HEK293 (cell line): ENCODE data around the gene GRIN2A.

Experiments used
- CTCF ChIA-PET: fragments of 350-600 bp; formaldehyde crosslinking; extraction: SDS; loops from one replicate; lab custom pipeline; 2021; ENCODE audit warnings: antibody characterized with exemption; lab: Yijun Ruan, JAX
- POLR2A ChIA-PET: fragments of 300-600 bp; formaldehyde crosslinking; extraction: SDS; loops from one replicate; lab custom pipeline; 2020; ENCODE audit warnings: antibody characterized with exemption, inconsistent platforms; lab: Yijun Ruan, JAX
- H3K27ac ChIP-seq: fragments of 200-500 bp; sonication (Bioruptor generic); 2 replicates; pipeline ENCODE4 v1.5.1; 2014; ENCODE audit warnings: low read depth, low read length, control low read depth, inconsistent platforms; ENCODE audit errors: extremely low read depth
- H3K36me3 ChIP-seq, 2 experiments: fragments of 200-500 bp in 1 of 2; sonication (Bioruptor generic) in 1 of 2; 1 replicate in 1 of 2; 2 replicates in 1 of 2; pipeline ENCODE4 v1.5.1; 2014 to 2017; ENCODE audit warnings: inconsistent platforms in 2 of 2, low read length in 2 of 2; ENCODE audit not compliant: control insufficient read depth in 2 of 2, insufficient read depth in 1 of 2
- H3K4me1 ChIP-seq: fragments of 200-500 bp; sonication (Bioruptor generic); 2 replicates; pipeline ENCODE4 v1.5.1; 2014; ENCODE audit warnings: mild to moderate bottlenecking, low read length, inconsistent platforms; ENCODE audit not compliant: control insufficient read depth, insufficient read depth
- H3K4me3 ChIP-seq: 2 replicates; pipeline ENCODE4 v1.5.1; 2011; ENCODE audit warnings: low read depth, mild to moderate bottlenecking, control low read depth, low read length, moderate library complexity
- H3K9me3 ChIP-seq: fragments of 200-500 bp; sonication (Bioruptor generic); 2 replicates; pipeline ENCODE4 v1.5.1; 2014; ENCODE audit warnings: low read depth, low read length, inconsistent platforms; ENCODE audit not compliant: control insufficient read depth, insufficient read depth
- GLIS2 ChIP-seq: fragments of 450-650 bp; formaldehyde crosslinking; IDR thresholded peaks from 2 replicates; pipeline ENCODE4 v1.5.1; 2016; ENCODE audit warnings: missing biosample characterization, missing genetic modification characterization
- KLF10 ChIP-seq: fragments of 450-650 bp; IDR thresholded peaks from 2 replicates; pipeline ENCODE4 v1.5.1; 2018; ENCODE audit warnings: missing biosample characterization, mild to moderate bottlenecking, missing genetic modification characterization
- OVOL3 ChIP-seq: fragments of 450-650 bp; formaldehyde crosslinking; IDR thresholded peaks from 2 replicates; pipeline ENCODE4 v1.5.1; 2016; ENCODE audit warnings: missing biosample characterization, missing genetic modification characterization
- PBX3 ChIP-seq: sonication (generic); formaldehyde crosslinking; IDR thresholded peaks from 2 replicates; pipeline ENCODE4 v1.8.1; 2022; ENCODE audit warnings: mild to moderate bottlenecking, moderate library complexity, missing genetic modification reagents
- SCRT1 ChIP-seq: fragments of 450-650 bp; formaldehyde crosslinking; IDR thresholded peaks from 2 replicates; pipeline ENCODE4 v1.5.1; 2016; ENCODE audit warnings: missing biosample characterization, missing genetic modification characterization, borderline replicate concordance
- WT1 ChIP-seq: fragments of 450-650 bp; formaldehyde crosslinking; IDR thresholded peaks from 2 replicates; pipeline ENCODE4 v1.5.1; 2016; ENCODE audit warnings: missing biosample characterization, missing genetic modification characterization
- YY1 ChIP-seq: fragments of 450-650 bp; formaldehyde crosslinking; IDR thresholded peaks from 2 replicates; pipeline ENCODE4 v1.5.1; 2018; ENCODE audit warnings: missing biosample characterization, missing genetic modification characterization
- ZBTB1 ChIP-seq: fragments of 450-650 bp; formaldehyde crosslinking; IDR thresholded peaks from 2 replicates; pipeline ENCODE4 v1.5.1; 2016; ENCODE audit warnings: missing biosample characterization, missing genetic modification characterization
- ZBTB8A ChIP-seq: fragments of 450-650 bp; formaldehyde crosslinking; IDR thresholded peaks from 2 replicates; pipeline ENCODE4 v1.5.1; 2016; ENCODE audit warnings: missing biosample characterization, missing genetic modification characterization
- ZNF114 ChIP-seq: fragments of 450-650 bp; formaldehyde crosslinking; IDR thresholded peaks from 2 replicates; pipeline ENCODE4 v1.5.0; 2017; ENCODE audit warnings: missing biosample characterization, missing genetic modification characterization
- ZNF174 ChIP-seq: fragments of 450-650 bp; formaldehyde crosslinking; IDR thresholded peaks from 2 replicates; pipeline ENCODE4 v1.5.0; 2017; ENCODE audit warnings: missing biosample characterization, mild to moderate bottlenecking, missing genetic modification characterization
- ZNF184 ChIP-seq: fragments of 450-650 bp; IDR thresholded peaks from 2 replicates; pipeline ENCODE4 v1.5.1; 2018; ENCODE audit warnings: missing biosample characterization, mild to moderate bottlenecking, missing genetic modification characterization
- ZNF19 ChIP-seq: fragments of 450-650 bp; formaldehyde crosslinking; IDR thresholded peaks from 2 replicates; pipeline ENCODE4; 2016; ENCODE audit warnings: missing biosample characterization, missing genetic modification characterization, low read depth
- ZNF211 ChIP-seq: fragments of 450-650 bp; formaldehyde crosslinking; IDR thresholded peaks from 2 replicates; pipeline ENCODE4 v1.5.1; 2016; ENCODE audit warnings: low read depth, missing biosample characterization, missing genetic modification characterization
- ZNF24 ChIP-seq: fragments of 450-650 bp; formaldehyde crosslinking; IDR thresholded peaks from 2 replicates; pipeline ENCODE4 v1.5.1; 2016; ENCODE audit warnings: missing biosample characterization, missing genetic modification characterization
- ZNF26 ChIP-seq: fragments of 450-650 bp; formaldehyde crosslinking; IDR thresholded peaks from 2 replicates; pipeline ENCODE4 v1.5.1; 2016; ENCODE audit warnings: missing biosample characterization, missing genetic modification characterization
- ZNF394 ChIP-seq: fragments of 450-650 bp; formaldehyde crosslinking; IDR thresholded peaks from 2 replicates; pipeline ENCODE4 v1.5.1; 2016; ENCODE audit warnings: missing biosample characterization, missing genetic modification characterization, mild to moderate bottlenecking, moderate library complexity, borderline replicate concordance
- ZNF416 ChIP-seq: fragments of 450-650 bp; formaldehyde crosslinking; IDR thresholded peaks from 2 replicates; pipeline ENCODE4 v1.5.1; 2016; ENCODE audit warnings: missing biosample characterization, missing genetic modification characterization
- ZNF449 ChIP-seq: fragments of 450-650 bp; formaldehyde crosslinking; IDR thresholded peaks from 2 replicates; pipeline ENCODE4 v1.5.1; 2017; ENCODE audit warnings: missing biosample characterization, mild to moderate bottlenecking, missing genetic modification characterization, moderate library complexity
- ZNF518A ChIP-seq: fragments of 450-650 bp; formaldehyde crosslinking; conservative IDR thresholded peaks from 2 replicates; pipeline ENCODE4 v1.5.1; 2016; ENCODE audit warnings: low read depth, missing biosample characterization, missing genetic modification characterization
- ZNF600 ChIP-seq: fragments of 450-650 bp; formaldehyde crosslinking; IDR thresholded peaks from 2 replicates; pipeline ENCODE4 v1.5.1; 2016; ENCODE audit warnings: missing biosample characterization, missing genetic modification characterization
- ZNF692 ChIP-seq: fragments of 450-650 bp; formaldehyde crosslinking; IDR thresholded peaks from 2 replicates; pipeline ENCODE4 v1.5.1; 2016; ENCODE audit warnings: missing biosample characterization, missing genetic modification characterization
- ZSCAN16 ChIP-seq: fragments of 450-650 bp; formaldehyde crosslinking; IDR thresholded peaks from 2 replicates; pipeline ENCODE4 v1.5.1; 2016; ENCODE audit warnings: missing biosample characterization, missing genetic modification characterization

GRIN2A gene

GRCh38 chr16:10162981-10163380 lies 19.2 kb downstream of the GRIN2A start:
- ChIA-PET CTCF (no interaction called here), POLR2A (no interaction called here)
- TF ChIP-seq ZNF211 (tag by site-specific recombination): no peak
- TF ChIP-seq GLIS2: no peak
- no peak for TF ChIP-seq ZNF114 (tag by site-specific recombination)
- TF ChIP-seq ZNF19 (tag by site-specific recombination): no peak
- TF ChIP-seq KLF10 (tag by site-specific recombination): no peak

GRCh38 chr16:10156099-10156498 lies 26.1 kb downstream of the GRIN2A start:
- H3K9me3 ChIP-seq: no peaks in the 10 kb centered on the region
- POLR2A ChIA-PET: no interaction called here
- H3K36me3 ChIP-seq: no peaks in the 10 kb centered on the region
- CTCF ChIA-PET: no interaction called here
- no peak overlapping the region for H3K4me3 ChIP-seq
- TF ChIP-seq PBX3: no peak
- TF ChIP-seq ZNF174 (tag by site-specific recombination): no peak
- no peak for TF ChIP-seq ZNF394
- no peak for TF ChIP-seq ZNF692 (tag by site-specific recombination)
- TF ChIP-seq ZSCAN16 (tag by site-specific recombination): no peak
- TF ChIP-seq SCRT1 (tag by site-specific recombination): no peak
- H3K27ac ChIP-seq: no peak overlapping the region
- H3K4me1 ChIP-seq: no peaks in the 10 kb centered on the region

More at GRCh38 chr16:10162981-10163380, 19.2 kb downstream of the GRIN2A start:
- Histone ChIP-seq H3K4me3 (no peak overlapping the region), H3K36me3 (no peaks in the 10 kb centered on the region), H3K4me1 (no peaks in the 10 kb centered on the region), H3K9me3 (no peaks in the 10 kb centered on the region), H3K27ac (no peak overlapping the region)

GRCh38 chr16:10154389-10154788 lies 27.8 kb downstream of the GRIN2A start:
- H3K4me1 ChIP-seq: no peaks in the 10 kb centered on the region
- H3K4me3 ChIP-seq: no peak overlapping the region
- H3K27ac ChIP-seq: no peak overlapping the region
- ChIA-PET CTCF (no interaction called here), POLR2A (no interaction called here)
- no peaks in the 10 kb centered on the region for H3K36me3 ChIP-seq
- H3K9me3 ChIP-seq: no peaks in the 10 kb centered on the region
- TF ChIP-seq ZNF26 (tag by site-specific recombination) (no peak), ZBTB1 (tag by site-specific recombination) (no peak), ZNF416 (no peak), ZNF184 (tag by site-specific recombination) (no peak), YY1 (no peak), ZNF449 (no peak), ZNF518A (tag by site-specific recombination) (no peak), OVOL3 (tag by site-specific recombination) (no peak), WT1 (tag by site-specific recombination) (no peak), ZNF24 (tag by site-specific recombination) (no peak), ZBTB8A (tag by site-specific recombination) (no peak), ZNF600 (tag by site-specific recombination) (no peak)
